CD14-positive monocyte (primary cell): ENCODE data around the gene BRAF. TPM values are rescaled to one million over a fixed set of nuclear protein-coding genes. Genes with fewer than 3 reads are reported as not detected.
A peak's percentile ranks its signal among the peaks of the same experiment; 100 is the strongest.
"Not testable (repeated sequence)": the region's sequence is repeated elsewhere in the genome, so short reads cannot be mapped to it uniquely, and the experiment has no call there.

Source experiments
- DNase-seq, 3 donors: peaks; one replicate each; pipeline ENCODE4 v3.0.0-alpha.2; 2011 to 2022
- H2AFZ ChIP-seq: 2 replicates; pipeline ENCODE4 v1.6.0; 2012; ENCODE audit warnings: mild to moderate bottlenecking, low read depth, low read length, inconsistent platforms; ENCODE audit not compliant: insufficient read depth, poor library complexity, severe bottlenecking
- H3K27ac ChIP-seq, 2 donors: 1 replicate in 1 of 2; 2 replicates in 1 of 2; pipeline ENCODE4 v1.5.1; 2012 to 2013; ENCODE audit warnings: low read length in 2 of 2, control low read depth in 1 of 2, inconsistent platforms in 1 of 2, low read depth in 1 of 2, mild to moderate bottlenecking in 1 of 2
- H3K27me3 ChIP-seq, 2 donors: one replicate each; pipeline versions ENCODE4 v1.6.0 to v1.6.1; 2011 to 2013; ENCODE audit warnings: low read length in 2 of 2; ENCODE audit not compliant: control insufficient read depth in 2 of 2, insufficient read depth in 2 of 2
- H3K36me3 ChIP-seq, 2 donors: replicated peaks in 1 of 2; 1 replicate in 1 of 2; 2 replicates in 1 of 2; pipeline versions ENCODE4 v1.5.1 to v1.6.1; 2012 to 2013; ENCODE audit warnings: low read length in 2 of 2, control low read depth in 1 of 2, inconsistent platforms in 1 of 2, mild to moderate bottlenecking in 1 of 2; ENCODE audit not compliant: insufficient read depth in 2 of 2, control insufficient read depth in 1 of 2
- H3K4me1 ChIP-seq, 2 donors: 1 replicate in 1 of 2; 2 replicates in 1 of 2; pipeline versions ENCODE4 v1.5.1 to v1.6.1; 2012 to 2013; ENCODE audit warnings: low read length in 2 of 2, control low read depth in 1 of 2, inconsistent platforms in 1 of 2, mild to moderate bottlenecking in 1 of 2, moderate library complexity in 1 of 2; ENCODE audit not compliant: insufficient read depth in 2 of 2, control insufficient read depth in 1 of 2
- H3K4me2 ChIP-seq: replicated peaks from 2 replicates; pipeline ENCODE3; 2012; ENCODE audit warnings: low read length, moderate library complexity, mild to moderate bottlenecking; ENCODE audit not compliant: poor library complexity, severe bottlenecking; ENCODE audit errors: extremely low read depth
- H3K4me3 ChIP-seq, 3 experiments: fragments of 200-600 bp in 1 of 3; sonication (generic) in 1 of 3; replicated peaks in 1 of 3; 1 replicate in 2 of 3; 2 replicates in 1 of 3; pipeline ENCODE4 v1.5.1; 2011 to 2013; ENCODE audit warnings: low read length in 3 of 3, mild to moderate bottlenecking in 3 of 3, control low read depth in 2 of 3, low read depth in 2 of 3, inconsistent platforms in 1 of 3, moderate library complexity in 1 of 3
- H3K79me2 ChIP-seq: 2 replicates; pipeline ENCODE4 v1.6.0; 2012; ENCODE audit warnings: mild to moderate bottlenecking, control low read depth, inconsistent platforms, low read length, moderate library complexity; ENCODE audit not compliant: insufficient read depth
- H3K9ac ChIP-seq: 2 replicates; pipeline ENCODE4 v1.6.0; 2017; ENCODE audit warnings: low read length, mild to moderate bottlenecking; ENCODE audit not compliant: insufficient read depth, poor library complexity, severe bottlenecking
- H3K9me3 ChIP-seq, 2 donors: replicated peaks in 1 of 2; 1 replicate in 1 of 2; 2 replicates in 1 of 2; pipeline versions ENCODE4 v1.5.1 to v1.6.1; 2012 to 2013; ENCODE audit warnings: low read length in 2 of 2, control low read depth in 1 of 2; ENCODE audit not compliant: control insufficient read depth in 1 of 2, insufficient read depth in 1 of 2
- H4K20me1 ChIP-seq: 2 replicates; pipeline ENCODE4 v1.6.0; 2012; ENCODE audit warnings: mild to moderate bottlenecking, low read length, control low read depth, moderate library complexity; ENCODE audit not compliant: insufficient read depth
- H3K27ac Mint-ChIP-seq, 7 donors: one replicate each; pipeline ENCODE4 v1.8.0; 2020; ENCODE audit warnings: mild to moderate bottlenecking in 7 of 7, mixed read lengths in 7 of 7, moderate library complexity in 6 of 7, inconsistent platforms in 2 of 7
- H3K27me3 Mint-ChIP-seq, 3 donors: one replicate each; pipeline ENCODE4 v1.8.0; 2021 to 2022; ENCODE audit warnings: low read depth in 3 of 3, mild to moderate bottlenecking in 3 of 3, mixed read lengths in 3 of 3, moderate library complexity in 3 of 3, inconsistent platforms in 1 of 3
- H3K36me3 Mint-ChIP-seq, 2 donors: one replicate each; pipeline ENCODE4 v1.8.0; 2020; ENCODE audit warnings: mixed read lengths in 2 of 2, inconsistent platforms in 1 of 2, mild to moderate bottlenecking in 1 of 2
- H3K4me1 Mint-ChIP-seq: one replicate; pipeline ENCODE4 v1.8.0; 2020; ENCODE audit warnings: mild to moderate bottlenecking, mixed read lengths
- H3K4me3 Mint-ChIP-seq, 2 donors: one replicate each; pipeline ENCODE4 v1.8.0; 2020; ENCODE audit warnings: mild to moderate bottlenecking in 2 of 2, mixed read lengths in 2 of 2, moderate library complexity in 1 of 2
- H3K9me3 Mint-ChIP-seq, 7 donors: one replicate each; pipeline ENCODE4 v1.8.0; 2020 to 2022; ENCODE audit warnings: mixed read lengths in 7 of 7, mild to moderate bottlenecking in 6 of 7, moderate library complexity in 6 of 7, inconsistent platforms in 2 of 7
- CTCF ChIP-seq: fragments of 200-600 bp; IDR thresholded peaks from one replicate; pipeline ENCODE4 v1.8.0; 2022; ENCODE audit warnings: antibody characterized with exemption, mild to moderate bottlenecking
- WGBS: methylation state at CpG from one replicate; pipeline ENCODE4 v1.1.5; 2013; ENCODE audit warnings: missing lambda C conversion rate; ENCODE audit not compliant: insufficient coverage; 5-methylcytosine and 5-hydroxymethylcytosine counted together
- intact Hi-C, 2 donors: fragments of 100-400 bp; cut with micrococcal nuclease; formaldehyde crosslinking; loops; one replicate each; pipeline versions ENCODE4 v1.15.0 to v1.15.1; 2023
- polyA plus RNA-seq, 3 donors: library from polyadenylated mRNA; depleted of rRNA in 1 of 3; unstranded in 2 of 3; stranded (reverse) in 1 of 3; fragments of 300-500 nt in 2 of 3; fragments of >200 nt in 1 of 3; fragmentation: Illumina TruSeq in 2 of 3; gene quantifications; 1 replicate in 2 of 3; 2 replicates in 1 of 3; pipeline ENCODE4 v1.2.3, GENCODE V29; 2012 to 2021

BRAF gene
- polyA plus RNA-seq, 3 donors: 3.8 to 10.0 (median 5.6) TPM

- no peak overlapping the region for H3K27ac ChIP-seq
- H3K36me3 ChIP-seq: no peaks in the 10 kb centered on the region
- no peak for DNase-seq
- H4K20me1 ChIP-seq: peaks cover 75% of the 10 kb centered on the region
- Mint-ChIP-seq H3K27ac (peak overlapping the region in 4 of 7 donors; percentile 8 to 18 (median 11)), H3K36me3 (no peaks in the 10 kb centered on the region), H3K9me3 (no peaks in the 10 kb centered on the region), H3K4me3 (no peak overlapping the region), H3K4me1 (peaks cover 29% of the 10 kb centered on the region), H3K27me3 (no peaks in the 10 kb centered on the region)
- H3K9me3 ChIP-seq: no peaks in the 10 kb centered on the region
- H2AFZ ChIP-seq: no peak overlapping the region
- H3K4me2 ChIP-seq: no peak overlapping the region
- H3K4me1 ChIP-seq: no peaks in the 10 kb centered on the region
- H3K9ac ChIP-seq: no peak overlapping the region
- WGBS: no CpG with 5 or more reads among the region's 1 CpG
- H3K4me3 ChIP-seq: no peak overlapping the region
- peaks cover 61% of the 10 kb centered on the region for H3K79me2 ChIP-seq
- intact Hi-C loops: no loop called here
- no peak for TF ChIP-seq CTCF
- no peaks in the 10 kb centered on the region for H3K27me3 ChIP-seq
Observed at GRCh38 chr7:140885735-140886334, 38.9 kb downstream of the BRAF start.

GRCh38 chr7:140883378-140883777, 41.4 kb downstream of the BRAF start:
- no peaks in the 10 kb centered on the region for H3K4me1 ChIP-seq

GRCh38 chr7:140882834-140883233, 41.9 kb downstream of the BRAF start:
- H3K4me1 ChIP-seq, H3K4me3 Mint-ChIP-seq, DNase-seq, H3K9me3 Mint-ChIP-seq, H2AFZ ChIP-seq, H3K27ac ChIP-seq, H3K36me3 Mint-ChIP-seq, H3K27me3 Mint-ChIP-seq, H3K9me3 ChIP-seq, H3K9ac ChIP-seq, H3K4me3 ChIP-seq, H3K36me3 ChIP-seq, H3K27me3 ChIP-seq, H3K27ac Mint-ChIP-seq, intact Hi-C loops, H3K4me2 ChIP-seq: not testable (repeated sequence)
- H3K79me2 ChIP-seq: peaks cover 61% of the 10 kb centered on the region
- H3K4me1 Mint-ChIP-seq: peaks cover 31% of the 10 kb centered on the region
- no CpG with 5 or more reads among the region's 2 CpGs for WGBS
- peaks cover 63% of the 10 kb centered on the region for H4K20me1 ChIP-seq

More at GRCh38 chr7:140883378-140883777, 41.4 kb downstream of the BRAF start:
- Mint-ChIP-seq H3K36me3 (no peaks in the 10 kb centered on the region), H3K27ac (peak overlapping the region in 1 of 7 donors; percentile 57), H3K4me3 (no peak overlapping the region), H3K4me1 (peaks cover 29% of the 10 kb centered on the region), H3K9me3 (no peaks in the 10 kb centered on the region), H3K27me3 (no peaks in the 10 kb centered on the region)
- no CpG with 5 or more reads among the region's 1 CpG for WGBS
- Histone ChIP-seq H3K9me3 (no peaks in the 10 kb centered on the region), H3K79me2 (peaks cover 59% of the 10 kb centered on the region), H3K27me3 (no peaks in the 10 kb centered on the region), H4K20me1 (peaks cover 68% of the 10 kb centered on the region), H3K36me3 (no peaks in the 10 kb centered on the region), H3K9ac (no peak overlapping the region), H2AFZ (no peak overlapping the region), H3K4me3 (no peak overlapping the region), H3K27ac (no peak overlapping the region), H3K4me2 (no peak overlapping the region)
- no peak for DNase-seq
- intact Hi-C loops: no loop called here
- TF ChIP-seq CTCF: no peak
